BLaER1 (cell line): Measurements from ENCODE around the gene FUT4.

Experiments used
- H3K27ac ChIP-seq: shearing (Covaris generic); formaldehyde crosslinking; 2 replicates; pipeline ENCODE4 v1.8.1; 2022
- H3K27me3 ChIP-seq: shearing (Covaris generic); formaldehyde crosslinking; 2 replicates; pipeline ENCODE4 v1.8.1; 2022
- H3K36me3 ChIP-seq: shearing (Covaris generic); formaldehyde crosslinking; 2 replicates; pipeline ENCODE4 v1.8.1; 2022
- H3K4me1 ChIP-seq: shearing (Covaris generic); formaldehyde crosslinking; 2 replicates; pipeline ENCODE4 v1.8.1; 2022
- H3K4me2 ChIP-seq: shearing (Covaris generic); formaldehyde crosslinking; 2 replicates; pipeline ENCODE4 v1.8.1; 2022
- H3K4me3 ChIP-seq: shearing (Covaris generic); formaldehyde crosslinking; 2 replicates; pipeline ENCODE4 v1.8.1; 2022
- H3K9ac ChIP-seq: shearing (Covaris generic); formaldehyde crosslinking; 2 replicates; pipeline ENCODE4 v1.8.1; 2022
- H3K9me3 ChIP-seq: shearing (Covaris generic); formaldehyde crosslinking; 2 replicates; pipeline ENCODE4 v1.8.1; 2022
- H4K20me1 ChIP-seq: shearing (Covaris generic); formaldehyde crosslinking; 2 replicates; pipeline ENCODE4 v1.8.1; 2022
- Cebpa-rat ChIP-seq: shearing (Covaris generic); IDR thresholded peaks from 2 replicates; pipeline ENCODE4 v1.8.1; 2022

The FUT4 gene

GRCh38 chr11:94515398-94515797, 28.3 kb upstream of the FUT4 start:
- Histone ChIP-seq H3K9ac (no peak overlapping the region), H4K20me1 (no peaks in the 10 kb centered on the region), H3K4me2 (no peak overlapping the region), H3K27ac (no peak overlapping the region), H3K4me1 (peaks cover 16% of the 10 kb centered on the region), H3K36me3 (no peaks in the 10 kb centered on the region), H3K4me3 (no peak overlapping the region), H3K9me3 (no peaks in the 10 kb centered on the region), H3K27me3 (peaks cover 14% of the 10 kb centered on the region)
- TF ChIP-seq Cebpa-rat, result no peak

- Histone ChIP-seq H3K36me3 (no peaks in the 10 kb centered on the region), H3K4me3 (no peak overlapping the region), H3K27me3 (peaks cover 14% of the 10 kb centered on the region), H4K20me1 (no peaks in the 10 kb centered on the region), H3K9me3 (no peaks in the 10 kb centered on the region), H3K9ac (no peak overlapping the region), H3K4me1 (peaks cover 16% of the 10 kb centered on the region), H3K27ac (no peak overlapping the region), H3K4me2 (no peak overlapping the region)
- TF ChIP-seq Cebpa-rat, result no peak
Observed at GRCh38 chr11:94516725-94517124, 27.0 kb upstream of the FUT4 start.

GRCh38 chr11:94518300-94518699, 25.4 kb upstream of the FUT4 start:
- no peaks in the 10 kb centered on the region for H4K20me1 ChIP-seq
- H3K9me3 ChIP-seq, result no peaks in the 10 kb centered on the region
- H3K4me3 ChIP-seq, result no peak overlapping the region
- peaks cover 5% of the 10 kb centered on the region; the same call in 1 of the 2 replicates for H3K4me1 ChIP-seq
- no peak overlapping the region for H3K9ac ChIP-seq
- TF ChIP-seq Cebpa-rat, result no peak
- no peak overlapping the region for H3K27ac ChIP-seq
- H3K27me3 ChIP-seq, result no peaks in the 10 kb centered on the region
- H3K4me2 ChIP-seq, result no peak overlapping the region
- no peaks in the 10 kb centered on the region for H3K36me3 ChIP-seq

GRCh38 chr11:94519478-94520084, 24.1 kb upstream of the FUT4 start:
- Histone ChIP-seq H3K9ac (no peak overlapping the region), H4K20me1 (no peaks in the 10 kb centered on the region), H3K36me3 (no peaks in the 10 kb centered on the region), H3K9me3 (no peaks in the 10 kb centered on the region), H3K4me2 (no peak overlapping the region), H3K27me3 (no peaks in the 10 kb centered on the region), H3K4me3 (no peak overlapping the region), H3K4me1 (no peaks in the 10 kb centered on the region), H3K27ac (no peak overlapping the region)
- TF ChIP-seq Cebpa-rat, result no peak

GRCh38 chr11:94521684-94522083, 22.0 kb upstream of the FUT4 start:
- no peaks in the 10 kb centered on the region for H3K4me1 ChIP-seq
- no peaks in the 10 kb centered on the region for H3K9me3 ChIP-seq
- H4K20me1 ChIP-seq, result no peaks in the 10 kb centered on the region
- H3K9ac ChIP-seq, result no peak overlapping the region
- H3K27me3 ChIP-seq, result no peaks in the 10 kb centered on the region
- no peak overlapping the region for H3K4me3 ChIP-seq
- no peak overlapping the region for H3K4me2 ChIP-seq
- no peak overlapping the region for H3K27ac ChIP-seq
- TF ChIP-seq Cebpa-rat, result no peak
- no peaks in the 10 kb centered on the region for H3K36me3 ChIP-seq

- no peak for TF ChIP-seq Cebpa-rat
- H3K9me3 ChIP-seq, result no peaks in the 10 kb centered on the region
Observed at GRCh38 chr11:94524341-94524740, 19.4 kb upstream of the FUT4 start.

GRCh38 chr11:94525546-94526324, 18.0 kb upstream of the FUT4 start:
- Histone ChIP-seq H4K20me1 (no peaks in the 10 kb centered on the region), H3K4me1 (no peaks in the 10 kb centered on the region), H3K36me3 (no peaks in the 10 kb centered on the region), H3K4me2 (no peak overlapping the region), H3K4me3 (no peak overlapping the region), H3K9ac (no peak overlapping the region), H3K9me3 (no peaks in the 10 kb centered on the region), H3K27me3 (no peaks in the 10 kb centered on the region), H3K27ac (no peak overlapping the region)
- TF ChIP-seq Cebpa-rat, result no peak

More at GRCh38 chr11:94524341-94524740, 19.4 kb upstream of the FUT4 start:
- Histone ChIP-seq H4K20me1 (no peaks in the 10 kb centered on the region), H3K4me2 (no peak overlapping the region), H3K27me3 (no peaks in the 10 kb centered on the region), H3K9ac (no peak overlapping the region), H3K4me1 (no peaks in the 10 kb centered on the region), H3K36me3 (no peaks in the 10 kb centered on the region), H3K27ac (no peak overlapping the region), H3K4me3 (no peak overlapping the region)

GRCh38 chr11:94526645-94527438, 16.9 kb upstream of the FUT4 start:
- Histone ChIP-seq H3K27me3 (no peaks in the 10 kb centered on the region), H3K4me1 (no peaks in the 10 kb centered on the region), H3K4me3 (no peak overlapping the region), H4K20me1 (no peaks in the 10 kb centered on the region), H3K4me2 (no peak overlapping the region), H3K9ac (no peak overlapping the region), H3K36me3 (no peaks in the 10 kb centered on the region), H3K27ac (no peak overlapping the region), H3K9me3 (no peaks in the 10 kb centered on the region)
- TF ChIP-seq Cebpa-rat, result peak; percentile 57; the same call in 1 of the 2 replicates

GRCh38 chr11:94528551-94528950, 15.2 kb upstream of the FUT4 start:
- H3K9me3 ChIP-seq, result no peaks in the 10 kb centered on the region
- no peaks in the 10 kb centered on the region for H3K27me3 ChIP-seq
- no peak overlapping the region for H3K9ac ChIP-seq
- H3K4me2 ChIP-seq, result no peak overlapping the region
- no peaks in the 10 kb centered on the region for H4K20me1 ChIP-seq
- no peak for TF ChIP-seq Cebpa-rat
- no peaks in the 10 kb centered on the region for H3K36me3 ChIP-seq
- no peak overlapping the region for H3K27ac ChIP-seq
- no peaks in the 10 kb centered on the region for H3K4me1 ChIP-seq
- no peak overlapping the region for H3K4me3 ChIP-seq

GRCh38 chr11:94532211-94532610, 11.5 kb upstream of the FUT4 start:
- no peak for TF ChIP-seq Cebpa-rat
- Histone ChIP-seq H3K36me3 (no peaks in the 10 kb centered on the region), H3K4me3 (no peak overlapping the region)

More at GRCh38 chr11:94532211-94532610, 11.5 kb upstream of the FUT4 start:
- Histone ChIP-seq H3K4me2 (no peak overlapping the region), H3K4me1 (peaks cover 6% of the 10 kb centered on the region), H4K20me1 (no peaks in the 10 kb centered on the region), H3K9ac (no peak overlapping the region), H3K27ac (no peak overlapping the region), H3K9me3 (no peaks in the 10 kb centered on the region), H3K27me3 (no peaks in the 10 kb centered on the region)
